ENCODE measurements around the gene FARP1. TPM values are rescaled to one million over a fixed set of nuclear protein-coding genes. Genes with fewer than 3 reads are reported as not detected.

Gene FARP1
- total and polyA plus RNA-seq, 2 of the 13 experiments (the other 11 are each of a cell fraction or from before 2014, with no cell fraction given) = 70.6 to 126 TPM

GRCh38 chr13:98111168-98112098 lies 31.5 kb upstream of the FARP1 start (continued):
- TF ChIP-seq LCORL (IDR thresholded peaks at IDR 0.05) (no peak), LCORL (CRISPR knock-in tag; IDR thresholded peaks at IDR 0.05) (0 out of 2 replicates have a peak, but pooled peaks have one; percentile 80), CEBPZ (IDR thresholded peaks at IDR 0.05; ENCODE audit: low read length) (no peak), ZNF609 (CRISPR knock-in tag; IDR thresholded peaks at IDR 0.05; ENCODE audit: borderline replicate concordance) (peak; percentile 43; the same call in 1 of the 2 replicates), CHD4 (IDR thresholded peaks at IDR 0.05; ENCODE audit: borderline replicate concordance, low read length) (no peak), MED1 (CRISPR knock-in tag; IDR thresholded peaks at IDR 0.05) (peak; percentile 62), HDAC1 (CRISPR knock-in tag; IDR thresholded peaks at IDR 0.05) (peak; percentile 39; the same call in 1 of the 2 replicates), ZHX2 (IDR thresholded peaks at IDR 0.05; ENCODE audit: low read depth) (no peak), ZHX2 (CRISPR knock-in tag; IDR thresholded peaks at IDR 0.05; ENCODE audit: borderline replicate concordance) (no peak), MXD1 (CRISPR knock-in tag; IDR thresholded peaks at IDR 0.05) (no peak), ZNF883 (CRISPR knock-in tag; IDR thresholded peaks at IDR 0.05; ENCODE audit: not compliant biosample characterization) (peak; percentile 29), RAD21 (CRISPR knock-in tag; IDR thresholded peaks at IDR 0.05) (no peak)

Measured in HepG2 (cell line).